IgD-negative memory B cell (primary cell): ENCODE data around the gene PITPNC1. TPM values are rescaled to one million over a fixed set of nuclear protein-coding genes. Genes with fewer than 3 reads are reported as not detected.
A peak's percentile ranks its signal among the peaks of the same experiment; 100 is the strongest.
"Not testable (repeated sequence)": the region's sequence is repeated elsewhere in the genome, so short reads cannot be mapped to it uniquely, and the experiment has no call there.

Source experiments
- H3K27ac Mint-ChIP-seq, 3 donors: one replicate each; pipeline ENCODE4 v1.8.0; 2020 to 2022; ENCODE audit warnings: mild to moderate bottlenecking in 3 of 3, mixed read lengths in 3 of 3, moderate library complexity in 1 of 3
- H3K27me3 Mint-ChIP-seq: one replicate; pipeline ENCODE4 v1.8.0; 2021; ENCODE audit warnings: mixed read lengths
- H3K36me3 Mint-ChIP-seq: one replicate; pipeline ENCODE4 v1.8.0; 2020; ENCODE audit warnings: mild to moderate bottlenecking, mixed read lengths
- H3K4me1 Mint-ChIP-seq, 3 donors: one replicate each; pipeline ENCODE4 v1.8.0; 2020 to 2022; ENCODE audit warnings: mixed read lengths in 3 of 3, mild to moderate bottlenecking in 1 of 3
- H3K4me3 Mint-ChIP-seq, 4 donors: one replicate each; pipeline ENCODE4 v1.8.0; 2020 to 2022; ENCODE audit warnings: mild to moderate bottlenecking in 4 of 4, mixed read lengths in 4 of 4, moderate library complexity in 3 of 4
- H3K9me3 Mint-ChIP-seq, 3 donors: one replicate each; pipeline ENCODE4 v1.8.0; 2020 to 2021; ENCODE audit warnings: mixed read lengths in 3 of 3, mild to moderate bottlenecking in 1 of 3
- polyA plus RNA-seq: library from polyadenylated mRNA; unstranded; fragments of 300-500 nt; fragmentation: Illumina TruSeq; gene quantifications from one replicate; pipeline ENCODE4 v1.2.3, GENCODE V29; 2021

PITPNC1 gene
- polyA plus RNA-seq, 1 donor from 2014 or later, result 26.0 TPM

DNA sequence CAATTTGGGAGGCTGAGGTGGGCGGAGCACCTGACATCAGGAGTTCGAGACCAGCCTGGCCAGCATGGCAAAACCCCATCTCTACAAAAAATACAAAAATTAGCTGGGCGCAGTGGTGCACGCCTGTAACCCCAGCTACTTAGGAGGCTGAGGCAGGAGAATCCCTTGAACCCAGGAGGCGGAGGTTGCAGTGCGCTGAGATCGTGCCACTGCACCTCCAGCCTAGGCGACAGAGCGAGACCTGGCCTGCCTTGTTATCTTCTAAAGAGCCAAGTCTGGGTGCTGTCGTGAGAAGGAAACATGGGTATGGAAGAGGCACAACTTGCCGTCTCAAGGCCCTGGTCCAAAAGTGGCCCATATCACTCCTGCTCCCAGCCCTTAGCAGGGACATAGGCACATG is 103.9 kb downstream of the PITPNC1 start:
- H3K4me3 Mint-ChIP-seq, result peak overlapping the region in 1 of 4 donors; percentile 33
- H3K27me3 Mint-ChIP-seq, H3K9me3 Mint-ChIP-seq, H3K36me3 Mint-ChIP-seq, H3K4me1 Mint-ChIP-seq, H3K27ac Mint-ChIP-seq: not testable (repeated sequence)

DNA sequence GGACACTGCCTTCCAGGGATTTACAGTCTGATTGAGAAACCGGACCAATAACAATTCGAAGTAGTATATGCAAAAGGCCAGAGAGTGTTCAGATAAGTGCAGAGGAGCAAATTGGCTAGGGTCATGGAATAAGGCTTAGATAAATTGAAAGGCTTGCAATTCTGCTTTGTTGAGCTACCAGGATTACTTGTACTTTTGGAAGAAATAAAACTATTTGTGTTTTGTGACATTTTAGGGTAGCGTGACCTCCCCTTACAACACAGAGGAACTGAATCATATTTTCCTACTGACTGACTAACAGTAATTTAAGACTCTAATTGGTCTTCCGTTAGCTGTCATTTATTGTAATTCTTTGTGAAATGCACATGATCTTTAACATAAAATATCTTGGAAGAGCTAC is 104.7 kb downstream of the PITPNC1 start:
- H3K9me3 Mint-ChIP-seq, result no peaks in the 10 kb centered on the region
- peaks cover 10 to 12% (median 12%) of the 10 kb centered on the region in 3 donors for H3K4me1 Mint-ChIP-seq
- H3K27ac Mint-ChIP-seq, result no peak overlapping the region
- H3K36me3 Mint-ChIP-seq, result peaks cover 2% of the 10 kb centered on the region
- H3K4me3 Mint-ChIP-seq, result peak overlapping the region in 1 of 4 donors; percentile 51
- H3K27me3 Mint-ChIP-seq, result peaks cover 1% of the 10 kb centered on the region

DNA sequence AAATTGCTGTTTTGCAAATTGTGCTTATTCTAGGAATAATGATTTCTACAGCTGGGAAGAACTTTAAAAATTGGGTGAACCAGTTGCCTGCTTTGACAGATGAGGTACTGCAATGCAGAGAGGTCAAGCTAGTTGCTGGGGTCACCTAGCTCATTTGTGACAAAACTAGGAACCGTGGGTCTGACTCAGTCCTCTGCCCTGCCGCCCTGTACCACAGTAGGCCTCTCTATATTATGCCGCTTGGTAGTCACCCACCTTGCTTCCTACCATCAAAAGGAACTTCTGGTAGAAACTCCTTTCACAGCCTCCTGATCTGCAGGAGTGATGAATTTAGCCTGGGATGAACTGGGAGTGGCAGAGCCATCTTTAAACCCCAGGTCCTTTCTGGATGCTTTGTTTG is 105.7 kb downstream of the PITPNC1 start:
- Mint-ChIP-seq H3K4me1 (peaks cover 15 to 18% (median 15%) of the 10 kb centered on the region in 3 donors), H3K9me3 (no peaks in the 10 kb centered on the region), H3K27ac (no peak overlapping the region), H3K4me3 (no peak overlapping the region), H3K36me3 (peaks cover 4% of the 10 kb centered on the region), H3K27me3 (peaks cover 1% of the 10 kb centered on the region)

DNA sequence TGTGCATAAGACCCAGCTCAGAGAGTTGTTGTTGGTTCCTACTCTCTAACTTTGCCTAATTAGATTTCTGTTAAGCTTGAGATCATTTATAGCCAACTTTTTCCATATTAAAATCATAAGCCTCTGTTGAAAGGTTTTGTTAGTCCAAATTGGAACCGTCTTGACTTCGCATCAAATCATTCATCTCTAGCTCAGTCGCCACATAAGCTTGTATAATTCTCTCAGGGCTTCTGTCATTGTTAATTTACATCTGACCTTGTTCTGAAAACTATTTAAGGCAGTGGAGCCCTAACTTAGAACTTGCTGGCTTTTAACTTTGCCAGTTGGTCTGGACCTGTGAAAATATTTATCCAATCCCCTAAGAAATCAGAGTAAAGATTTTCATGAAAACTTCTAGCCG is 107.2 kb downstream of the PITPNC1 start:
- Mint-ChIP-seq H3K27me3 (peaks cover 1% of the 10 kb centered on the region), H3K4me1 (peaks cover 12 to 15% (median 15%) of the 10 kb centered on the region in 3 donors)

DNA sequence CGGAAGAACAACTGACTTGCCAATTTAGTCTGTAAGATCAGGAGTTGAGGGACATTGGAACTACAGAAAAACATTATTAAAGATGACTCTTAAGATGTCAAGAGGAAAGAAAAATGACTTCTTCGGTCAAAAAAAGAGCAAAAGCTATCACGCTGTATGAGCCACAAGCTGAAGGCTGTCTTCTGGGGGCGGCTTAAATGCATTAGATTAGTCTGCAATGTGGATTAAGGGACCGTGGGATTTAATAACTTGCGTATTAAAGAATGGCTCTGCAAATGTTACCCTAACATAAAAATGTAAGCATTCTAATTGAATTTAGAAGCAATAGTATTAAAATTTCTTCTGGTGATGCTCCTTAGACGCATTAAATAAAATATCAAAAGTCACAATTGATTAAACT is 108.6 kb downstream of the PITPNC1 start:
- Mint-ChIP-seq H3K9me3 (peaks cover 0 to 2% (median 0%) of the 10 kb centered on the region in 3 donors), H3K4me3 (no peak overlapping the region), H3K36me3 (peaks cover 2% of the 10 kb centered on the region), H3K27me3 (peaks cover 1% of the 10 kb centered on the region), H3K27ac (no peak overlapping the region), H3K4me1 (peaks cover 12 to 15% (median 15%) of the 10 kb centered on the region in 3 donors)

More for the DNA sequence above, 107.2 kb downstream of the PITPNC1 start:
- Mint-ChIP-seq H3K4me3 (peak overlapping the region in 1 of 4 donors; percentile 22), H3K36me3 (peaks cover 2% of the 10 kb centered on the region), H3K27ac (no peak overlapping the region), H3K9me3 (peaks cover 0 to 2% (median 0%) of the 10 kb centered on the region in 3 donors)

DNA sequence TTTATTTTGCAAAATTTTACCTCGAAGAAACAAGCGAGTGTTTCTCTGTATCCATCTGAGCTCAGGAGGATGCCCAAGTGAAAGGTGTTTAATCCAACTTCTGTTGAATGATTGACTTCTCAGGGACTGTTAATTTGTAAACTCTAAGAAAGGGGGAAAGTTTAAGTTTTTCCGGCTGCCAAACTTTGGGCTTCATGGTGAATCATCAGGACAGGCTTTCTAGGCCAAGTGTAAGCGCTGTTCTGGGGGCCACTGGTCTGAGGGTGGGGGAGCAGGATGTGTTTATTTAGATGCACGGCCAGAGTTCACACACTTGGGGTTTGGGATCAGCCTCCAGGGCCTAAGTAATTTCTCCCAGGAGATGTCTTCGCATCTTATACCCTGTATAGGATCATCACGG is 110.4 kb downstream of the PITPNC1 start:
- H3K27ac Mint-ChIP-seq, result peak overlapping the region; percentile 75 to 86 (median 76)
- H3K27me3 Mint-ChIP-seq, result peaks cover 1% of the 10 kb centered on the region
- peaks cover 0 to 2% (median 0%) of the 10 kb centered on the region in 3 donors for H3K9me3 Mint-ChIP-seq
- peak overlapping the region in 1 of 4 donors; percentile 68 for H3K4me3 Mint-ChIP-seq
- H3K4me1 Mint-ChIP-seq, result peaks cover 8 to 17% (median 13%) of the 10 kb centered on the region in 3 donors
- peaks cover 2% of the 10 kb centered on the region for H3K36me3 Mint-ChIP-seq

DNA sequence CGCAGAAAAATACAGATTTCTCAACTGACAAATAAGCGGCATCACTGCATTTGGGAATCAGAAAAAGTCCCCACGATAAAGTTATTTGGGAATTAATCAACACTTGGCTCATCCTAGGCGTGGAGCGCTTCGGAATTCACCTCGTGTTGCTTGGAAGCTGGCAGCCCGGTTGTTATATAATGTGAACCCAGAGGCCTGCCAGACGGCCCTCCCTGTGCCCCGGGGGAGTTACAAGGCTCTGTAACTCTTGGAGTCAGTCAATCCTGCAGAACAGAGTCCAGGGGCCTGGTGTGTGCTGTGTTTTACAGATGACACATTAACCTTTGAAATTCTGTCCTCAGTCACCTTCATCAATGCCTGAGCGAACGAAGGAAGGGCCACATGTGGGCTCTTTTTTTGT is 111.1 kb downstream of the PITPNC1 start:
- Mint-ChIP-seq H3K9me3 (peaks cover 0 to 2% (median 0%) of the 10 kb centered on the region in 3 donors), H3K4me1 (peaks cover 8 to 17% (median 11%) of the 10 kb centered on the region in 3 donors), H3K27ac (no peak overlapping the region), H3K27me3 (peaks cover 1% of the 10 kb centered on the region), H3K36me3 (peaks cover 2% of the 10 kb centered on the region), H3K4me3 (peak overlapping the region in 1 of 4 donors; percentile 68)

DNA sequence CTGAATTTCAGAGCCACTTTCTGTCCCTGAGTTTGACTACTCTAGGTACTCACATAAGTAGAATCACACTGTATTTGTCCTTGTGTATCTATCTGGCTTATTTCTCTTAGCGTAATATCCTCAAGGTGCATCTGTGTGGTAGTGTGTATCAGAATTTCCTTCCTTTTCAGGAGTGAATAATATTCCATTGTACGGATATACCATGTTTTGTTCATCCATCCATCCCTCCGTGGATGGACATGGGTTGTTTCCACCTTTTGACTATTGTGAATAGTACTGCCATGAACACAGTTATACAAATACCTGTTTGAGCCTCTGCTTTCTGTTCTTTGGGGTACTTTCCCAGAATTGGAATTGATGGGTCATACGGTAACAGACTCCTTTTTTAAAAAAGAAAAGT is 111.7 kb downstream of the PITPNC1 start:
- H3K4me1 Mint-ChIP-seq, result peaks cover 8 to 17% (median 11%) of the 10 kb centered on the region in 3 donors
- H3K27me3 Mint-ChIP-seq, result peaks cover 1% of the 10 kb centered on the region
- peaks cover 0 to 2% (median 0%) of the 10 kb centered on the region in 3 donors for H3K9me3 Mint-ChIP-seq
- H3K36me3 Mint-ChIP-seq, result peaks cover 2% of the 10 kb centered on the region
- no peak overlapping the region for H3K4me3 Mint-ChIP-seq
- peak overlapping the region in 1 of 3 donors; percentile 10 for H3K27ac Mint-ChIP-seq

DNA sequence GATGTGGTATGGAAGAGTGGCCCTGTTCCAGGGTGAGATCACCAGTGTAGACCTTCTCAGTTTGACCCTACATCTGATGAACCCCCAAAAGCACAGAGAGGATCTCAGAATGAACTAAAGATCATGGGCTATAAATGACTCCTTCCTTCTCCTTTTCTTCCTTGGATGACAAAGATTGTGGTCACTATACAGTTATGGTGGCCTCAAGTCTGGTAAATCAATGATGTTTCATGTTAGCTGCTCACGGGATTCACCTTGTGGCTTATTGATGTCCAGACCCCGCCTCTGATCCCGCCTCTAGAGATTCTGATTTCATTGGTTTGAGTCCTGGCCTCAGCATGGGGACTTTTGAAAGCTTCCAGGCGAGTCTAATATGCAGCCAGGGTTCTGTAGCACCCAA is 112.2 kb downstream of the PITPNC1 start:
- peak overlapping the region in 2 of 3 donors; percentile 10 to 64 for H3K27ac Mint-ChIP-seq
- peaks cover 1% of the 10 kb centered on the region for H3K27me3 Mint-ChIP-seq
- peaks cover 0 to 2% (median 0%) of the 10 kb centered on the region in 3 donors for H3K9me3 Mint-ChIP-seq
- peaks cover 8 to 17% (median 11%) of the 10 kb centered on the region in 3 donors for H3K4me1 Mint-ChIP-seq
- peaks cover 2% of the 10 kb centered on the region for H3K36me3 Mint-ChIP-seq
- no peak overlapping the region for H3K4me3 Mint-ChIP-seq

DNA sequence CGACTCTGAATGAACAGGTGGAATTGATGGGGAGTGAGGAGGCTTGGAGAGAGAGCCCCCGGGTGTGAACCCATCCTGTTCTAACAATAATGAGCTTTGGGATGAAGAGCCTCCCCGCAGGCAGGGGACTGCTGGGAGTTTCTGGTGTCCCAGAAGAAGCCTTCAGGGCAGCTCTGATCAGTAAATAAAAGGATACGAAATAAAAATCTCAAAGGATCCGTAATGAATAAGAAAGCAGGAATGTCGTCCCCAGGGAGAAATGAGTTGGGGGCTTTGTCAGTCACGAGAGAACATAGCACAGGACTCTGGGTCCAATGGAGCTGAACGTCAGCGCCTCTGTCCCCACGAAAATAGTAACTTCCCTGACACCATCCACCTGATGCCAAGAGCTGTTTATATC is 113.4 kb downstream of the PITPNC1 start:
- H3K27me3 Mint-ChIP-seq, result peaks cover 1% of the 10 kb centered on the region
- no peak overlapping the region for H3K27ac Mint-ChIP-seq
- H3K4me3 Mint-ChIP-seq, result no peak overlapping the region
- peaks cover 0 to 2% (median 0%) of the 10 kb centered on the region in 3 donors for H3K9me3 Mint-ChIP-seq
- H3K36me3 Mint-ChIP-seq, result peaks cover 2% of the 10 kb centered on the region
- peaks cover 8 to 17% (median 11%) of the 10 kb centered on the region in 3 donors for H3K4me1 Mint-ChIP-seq

DNA sequence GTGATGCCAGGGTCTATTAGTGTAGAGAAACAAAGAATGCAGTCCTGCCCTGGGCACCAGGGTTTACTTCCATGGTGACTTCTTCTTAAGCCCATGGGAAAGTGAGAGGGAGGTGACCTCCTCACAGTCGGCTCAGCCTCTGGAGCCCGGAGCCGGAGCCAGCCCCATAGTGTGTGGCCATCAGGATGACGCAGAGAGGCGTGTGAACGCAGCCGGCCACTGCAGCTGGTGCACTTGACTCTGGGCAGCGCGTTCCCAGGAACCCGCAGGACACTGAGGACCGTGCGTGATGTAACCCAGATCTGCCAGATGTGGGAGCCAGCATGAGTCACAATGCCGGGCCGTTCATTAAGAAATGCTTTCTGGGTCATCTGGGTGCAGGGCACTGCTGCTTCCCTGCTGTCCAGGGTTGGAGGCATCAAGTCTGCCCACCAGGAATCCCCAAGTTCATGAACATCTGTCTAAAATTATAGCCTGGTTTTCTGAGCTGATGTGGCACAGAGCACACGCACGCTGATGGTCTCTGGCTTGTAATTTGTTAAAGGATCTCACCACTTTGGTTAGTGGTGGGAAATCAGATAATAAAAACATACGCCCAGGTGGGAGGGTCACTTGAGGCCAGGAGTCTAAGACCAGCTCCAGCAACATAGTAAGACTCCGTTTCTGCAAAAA is 114.1 kb downstream of the PITPNC1 start:
- H3K4me3 Mint-ChIP-seq, result no peak overlapping the region
- peaks cover 8 to 15% (median 11%) of the 10 kb centered on the region in 3 donors for H3K4me1 Mint-ChIP-seq
- H3K36me3 Mint-ChIP-seq, result peaks cover 2% of the 10 kb centered on the region
- H3K27ac Mint-ChIP-seq, result no peak overlapping the region
- peaks cover 0 to 2% (median 0%) of the 10 kb centered on the region in 3 donors for H3K9me3 Mint-ChIP-seq
- H3K27me3 Mint-ChIP-seq, result peaks cover 1% of the 10 kb centered on the region

DNA sequence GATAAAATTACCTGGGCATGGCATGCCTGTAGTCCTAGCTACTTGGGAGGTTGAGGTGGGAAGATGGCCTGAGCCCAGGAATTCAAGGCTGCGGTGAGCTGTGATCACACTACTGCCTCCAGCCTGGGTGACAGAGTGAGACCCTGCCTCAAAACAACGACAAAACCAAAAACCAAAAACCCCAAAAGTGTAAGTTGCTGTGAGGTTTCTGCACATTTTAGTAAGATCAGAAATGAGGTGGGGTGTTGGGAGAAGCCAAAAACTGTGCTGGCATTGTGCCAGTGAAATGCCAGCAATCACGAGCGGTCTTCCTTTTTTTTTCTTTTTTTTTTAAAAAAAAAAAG is 114.6 kb downstream of the PITPNC1 start:
- peaks cover 2% of the 10 kb centered on the region for H3K36me3 Mint-ChIP-seq
- H3K9me3 Mint-ChIP-seq, result peaks cover 0 to 2% (median 0%) of the 10 kb centered on the region in 3 donors
- no peak overlapping the region for H3K4me3 Mint-ChIP-seq
- H3K27ac Mint-ChIP-seq, result no peak overlapping the region
- no peaks in the 10 kb centered on the region for H3K27me3 Mint-ChIP-seq
- H3K4me1 Mint-ChIP-seq, result peaks cover 5 to 9% (median 6%) of the 10 kb centered on the region in 3 donors

DNA sequence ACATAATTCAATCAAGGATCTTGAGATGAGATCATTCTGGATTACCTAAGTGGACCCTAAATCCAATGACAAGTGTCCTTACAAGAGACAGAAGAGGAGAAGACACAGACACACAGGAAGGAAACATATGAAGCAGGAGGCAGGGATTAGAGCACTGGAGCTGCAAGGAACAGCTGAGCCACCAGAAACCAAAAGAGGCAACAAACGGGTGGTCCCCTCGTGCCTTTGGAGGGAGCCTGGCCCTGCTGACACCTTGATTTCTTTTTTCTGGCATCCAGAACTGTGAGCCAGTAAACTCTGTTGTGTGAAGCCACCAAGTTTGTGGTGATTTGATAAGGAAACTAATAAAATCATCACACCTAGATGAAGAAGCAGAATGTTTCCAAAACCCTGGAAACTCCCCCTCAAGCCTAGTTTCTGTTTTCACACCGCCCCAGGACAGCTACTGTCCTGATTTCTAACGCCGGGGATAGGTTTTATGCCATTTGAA is 115.2 kb downstream of the PITPNC1 start:
- H3K4me3 Mint-ChIP-seq, result no peak overlapping the region
- H3K27me3 Mint-ChIP-seq, result no peaks in the 10 kb centered on the region
- H3K27ac Mint-ChIP-seq, result no peak overlapping the region
- H3K4me1 Mint-ChIP-seq, result peaks cover 0 to 6% (median under 1%) of the 10 kb centered on the region in 3 donors
- peaks cover 2% of the 10 kb centered on the region for H3K36me3 Mint-ChIP-seq
- peaks cover 0 to 2% (median 0%) of the 10 kb centered on the region in 3 donors for H3K9me3 Mint-ChIP-seq

DNA sequence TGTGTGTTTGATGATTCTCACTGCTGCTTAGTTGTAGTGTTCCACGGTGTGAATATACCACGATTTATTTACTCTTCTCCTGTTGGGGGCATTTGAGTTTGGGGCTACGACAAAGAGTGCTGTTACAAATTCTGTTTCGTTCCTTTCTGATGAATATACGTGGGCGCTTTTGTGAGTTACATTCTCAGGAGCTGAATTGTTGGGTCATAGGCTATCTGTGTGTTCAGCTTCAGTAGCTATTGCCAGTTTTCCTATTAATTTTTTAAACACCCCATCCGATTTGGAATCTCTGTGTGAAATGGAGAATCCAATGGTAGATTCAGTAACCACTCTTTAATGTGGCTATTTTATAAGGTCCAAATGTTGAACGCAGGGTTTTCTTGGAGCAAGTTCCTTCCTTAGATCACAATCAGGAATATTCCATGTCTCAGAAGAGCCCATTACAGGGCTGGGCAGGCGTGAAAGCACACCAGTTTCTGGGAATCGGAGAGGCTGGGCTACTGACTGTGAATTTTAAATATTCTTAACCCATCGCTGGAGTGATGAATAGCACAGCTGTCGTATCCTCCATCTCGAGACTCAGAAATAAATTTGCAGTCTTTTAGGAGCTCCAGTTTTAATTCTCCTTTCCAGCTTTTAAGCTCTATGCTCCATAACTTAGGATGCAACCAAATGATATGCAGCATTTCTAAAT is 115.9 kb downstream of the PITPNC1 start:
- H3K27me3 Mint-ChIP-seq, result no peaks in the 10 kb centered on the region
- H3K27ac Mint-ChIP-seq, result no peak overlapping the region
- H3K4me3 Mint-ChIP-seq, result no peak overlapping the region

DNA sequence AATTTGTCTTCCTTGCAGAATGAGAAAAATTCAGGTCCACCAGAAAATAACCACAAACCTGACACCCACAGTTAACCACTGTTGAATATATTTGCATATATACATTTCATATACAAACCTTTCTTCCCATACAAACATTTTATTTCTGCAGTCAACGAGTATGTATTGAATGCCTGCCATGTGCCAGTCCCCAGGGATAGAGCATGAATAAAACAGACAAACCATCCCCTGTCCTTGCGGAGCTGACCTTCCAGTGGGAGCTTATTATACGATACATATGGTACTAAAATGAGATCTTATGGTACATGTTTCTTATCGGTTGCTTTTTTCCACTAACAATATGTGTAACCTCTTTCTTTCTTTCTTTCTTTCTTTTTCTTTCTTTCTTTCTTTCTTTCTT is 116.7 kb downstream of the PITPNC1 start:
- peaks cover 0 to 1% (median 0%) of the 10 kb centered on the region in 3 donors for H3K9me3 Mint-ChIP-seq
- H3K4me3 Mint-ChIP-seq, result no peak overlapping the region
- H3K4me1 Mint-ChIP-seq, result peaks cover 0 to 5% (median 3%) of the 10 kb centered on the region in 3 donors
- no peak overlapping the region for H3K27ac Mint-ChIP-seq
- no peaks in the 10 kb centered on the region for H3K36me3 Mint-ChIP-seq
- H3K27me3 Mint-ChIP-seq, result no peaks in the 10 kb centered on the region

More for the DNA sequence above, 115.9 kb downstream of the PITPNC1 start:
- peaks cover 0 to 2% (median 0%) of the 10 kb centered on the region in 3 donors for H3K9me3 Mint-ChIP-seq
- peaks cover 0 to 2% (median 0%) of the 10 kb centered on the region in 3 donors for H3K4me1 Mint-ChIP-seq
- H3K36me3 Mint-ChIP-seq, result no peaks in the 10 kb centered on the region
